ENCODE results near the gene BUD31. TPM values are rescaled to one million over a fixed set of nuclear protein-coding genes. Genes with fewer than 3 reads are reported as not detected.
A peak's percentile ranks its signal among the peaks of the same experiment; 100 is the strongest.

The BUD31 gene
- total and polyA plus RNA-seq, 10 of the 15 experiments (the other 5 are each of a cell fraction or from before 2014, with no cell fraction given) = 74.2 to 317 (median 130) TPM

DNA sequence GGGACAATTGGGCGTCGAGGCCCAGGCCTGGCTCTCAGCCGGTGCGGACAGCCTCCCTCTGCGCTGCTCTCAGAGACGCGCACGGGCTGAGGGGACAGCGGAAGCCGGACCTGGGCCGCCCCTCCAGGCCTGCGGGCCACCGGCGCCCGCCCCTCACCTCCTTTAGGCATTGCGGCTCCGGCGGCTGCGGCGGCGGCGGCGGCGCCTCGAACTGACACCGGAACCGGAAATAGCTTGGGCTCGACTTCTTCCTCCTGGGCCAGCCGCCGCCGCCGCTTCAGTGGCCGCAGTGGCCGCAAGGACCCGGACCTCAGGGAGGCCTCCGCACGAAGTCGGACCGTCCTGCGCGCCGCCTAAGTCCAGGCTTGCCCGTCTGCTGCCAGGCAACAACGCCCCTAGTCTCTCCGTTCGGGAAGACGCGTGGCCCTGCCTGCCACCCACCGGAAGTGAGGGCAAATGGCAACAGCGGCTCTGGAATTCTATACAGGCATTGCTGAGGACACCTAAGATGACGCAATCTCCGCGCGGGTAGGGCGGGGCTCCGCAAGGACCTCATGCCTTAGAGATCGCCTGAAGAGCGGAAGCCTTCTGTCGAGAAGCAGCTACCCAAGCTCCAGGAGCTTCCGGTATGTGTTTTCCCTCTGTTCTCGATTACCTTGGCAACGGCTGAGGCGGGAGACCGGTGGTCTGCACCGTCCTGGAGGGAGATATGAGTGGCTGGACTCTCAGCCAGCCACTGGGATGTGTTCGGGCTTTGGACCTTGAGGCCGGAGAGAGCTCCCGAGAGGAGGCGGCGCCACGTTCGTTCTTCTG lies at the start of gene BUD31, which contains the start of gene PDAP1 (continued):
- 0 out of 2 replicates have a peak, but pooled peaks have one; percentile 21 for TF ChIP-seq EED (IDR thresholded peaks at IDR 0.05; ENCODE audit: low read depth)
- TF ChIP-seq HDAC2 (IDR thresholded peaks at IDR 0.05) = 0 out of 2 replicates have a peak, but pooled peaks have one; percentile 36
- TF ChIP-seq, protein P1, sequence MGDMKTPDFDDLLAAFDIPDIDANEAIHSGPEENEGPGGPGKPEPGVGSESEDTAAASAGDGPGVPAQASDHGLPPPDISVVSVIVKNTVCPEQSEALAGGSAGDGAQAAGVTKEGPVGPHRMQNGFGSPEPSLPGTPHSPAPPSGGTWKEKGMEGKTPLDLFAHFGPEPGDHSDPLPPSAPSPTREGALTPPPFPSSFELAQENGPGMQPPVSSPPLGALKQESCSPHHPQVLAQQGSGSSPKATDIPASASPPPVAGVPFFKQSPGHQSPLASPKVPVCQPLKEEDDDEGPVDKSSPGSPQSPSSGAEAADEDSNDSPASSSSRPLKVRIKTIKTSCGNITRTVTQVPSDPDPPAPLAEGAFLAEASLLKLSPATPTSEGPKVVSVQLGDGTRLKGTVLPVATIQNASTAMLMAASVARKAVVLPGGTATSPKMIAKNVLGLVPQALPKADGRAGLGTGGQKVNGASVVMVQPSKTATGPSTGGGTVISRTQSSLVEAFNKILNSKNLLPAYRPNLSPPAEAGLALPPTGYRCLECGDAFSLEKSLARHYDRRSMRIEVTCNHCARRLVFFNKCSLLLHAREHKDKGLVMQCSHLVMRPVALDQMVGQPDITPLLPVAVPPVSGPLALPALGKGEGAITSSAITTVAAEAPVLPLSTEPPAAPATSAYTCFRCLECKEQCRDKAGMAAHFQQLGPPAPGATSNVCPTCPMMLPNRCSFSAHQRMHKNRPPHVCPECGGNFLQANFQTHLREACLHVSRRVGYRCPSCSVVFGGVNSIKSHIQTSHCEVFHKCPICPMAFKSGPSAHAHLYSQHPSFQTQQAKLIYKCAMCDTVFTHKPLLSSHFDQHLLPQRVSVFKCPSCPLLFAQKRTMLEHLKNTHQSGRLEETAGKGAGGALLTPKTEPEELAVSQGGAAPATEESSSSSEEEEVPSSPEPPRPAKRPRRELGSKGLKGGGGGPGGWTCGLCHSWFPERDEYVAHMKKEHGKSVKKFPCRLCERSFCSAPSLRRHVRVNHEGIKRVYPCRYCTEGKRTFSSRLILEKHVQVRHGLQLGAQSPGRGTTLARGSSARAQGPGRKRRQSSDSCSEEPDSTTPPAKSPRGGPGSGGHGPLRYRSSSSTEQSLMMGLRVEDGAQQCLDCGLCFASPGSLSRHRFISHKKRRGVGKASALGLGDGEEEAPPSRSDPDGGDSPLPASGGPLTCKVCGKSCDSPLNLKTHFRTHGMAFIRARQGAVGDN (IDR thresholded peaks at IDR 0.05) = peak; percentile 20; the same call in 1 of the 2 replicates
- peak; percentile 93 for TF ChIP-seq GABPA (IDR thresholded peaks at IDR 0.05; ENCODE audit: low read depth)
- no peak; the same call in 1 of the 2 replicates for TF ChIP-seq SIN3A (IDR thresholded peaks at IDR 0.05; ENCODE audit: low read depth, low read length)
- TF ChIP-seq MYB (IDR thresholded peaks at IDR 0.05; ENCODE audit: borderline replicate concordance, low read depth, low read length) = peak; percentile 97
- TF ChIP-seq EZH2 (IDR thresholded peaks at IDR 0.05; ENCODE audit: borderline replicate concordance, control insufficient read depth, low read depth, low read length) = no peak
- TF ChIP-seq RCOR1 (conservative IDR thresholded peaks at IDR 0.05; ENCODE audit: low read depth, low read length) = no peak
- TF ChIP-seq JUND (IDR thresholded peaks at IDR 0.05; ENCODE audit: low read depth, low read length) = peak; percentile 90
- TF ChIP-seq SUPT20H (IDR thresholded peaks at IDR 0.05; ENCODE audit: borderline replicate concordance, control insufficient read depth, low read depth, low read length) = no peak
- no peak for TF ChIP-seq SUZ12 (IDR thresholded peaks at IDR 0.05; ENCODE audit: unreplicated experiment)
- TF ChIP-seq SREBF2 (IDR thresholded peaks at IDR 0.05; ENCODE audit: low read length) = peak; percentile 60; the same call in 1 of the 2 replicates
- 0 out of 2 replicates have a peak, but pooled peaks have one; percentile 20 for TF ChIP-seq ESRRA (IDR thresholded peaks at IDR 0.05; ENCODE audit: low read length)
- peak; percentile 90 for TF ChIP-seq TAF1 (IDR thresholded peaks at IDR 0.05; ENCODE audit: borderline replicate concordance, low read depth, low read length)
- no peak for TF ChIP-seq NRF1 (conservative IDR thresholded peaks at IDR 0.05; ENCODE audit: low read depth, low read length)
- peak; percentile 40 to 61; a peak in 3 of 4 replicates for TF ChIP-seq BHLHE40 (IDR thresholded peaks at IDR 0.05; ENCODE audit: borderline replicate concordance in 1 of 2, low read depth in 2 of 2, low read length in 1 of 2)
- peak; percentile 87 for TF ChIP-seq RELA (IDR thresholded peaks at IDR 0.05; ENCODE audit: borderline replicate concordance, partially characterized antibody)
- TF ChIP-seq, protein P2, sequence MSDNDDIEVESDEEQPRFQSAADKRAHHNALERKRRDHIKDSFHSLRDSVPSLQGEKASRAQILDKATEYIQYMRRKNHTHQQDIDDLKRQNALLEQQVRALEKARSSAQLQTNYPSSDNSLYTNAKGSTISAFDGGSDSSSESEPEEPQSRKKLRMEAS (IDR thresholded peaks at IDR 0.05; ENCODE audit: low read depth, low read length) = peak; percentile 79
- no peak for TF ChIP-seq SREBF1 (IDR thresholded peaks at IDR 0.05; ENCODE audit: low read length)
- TF ChIP-seq TARDBP (IDR thresholded peaks at IDR 0.05; ENCODE audit: borderline replicate concordance) = no peak
- peak; percentile 74 for TF ChIP-seq HCFC1 (IDR thresholded peaks at IDR 0.05; ENCODE audit: low read length)
- TF ChIP-seq, protein P3, sequence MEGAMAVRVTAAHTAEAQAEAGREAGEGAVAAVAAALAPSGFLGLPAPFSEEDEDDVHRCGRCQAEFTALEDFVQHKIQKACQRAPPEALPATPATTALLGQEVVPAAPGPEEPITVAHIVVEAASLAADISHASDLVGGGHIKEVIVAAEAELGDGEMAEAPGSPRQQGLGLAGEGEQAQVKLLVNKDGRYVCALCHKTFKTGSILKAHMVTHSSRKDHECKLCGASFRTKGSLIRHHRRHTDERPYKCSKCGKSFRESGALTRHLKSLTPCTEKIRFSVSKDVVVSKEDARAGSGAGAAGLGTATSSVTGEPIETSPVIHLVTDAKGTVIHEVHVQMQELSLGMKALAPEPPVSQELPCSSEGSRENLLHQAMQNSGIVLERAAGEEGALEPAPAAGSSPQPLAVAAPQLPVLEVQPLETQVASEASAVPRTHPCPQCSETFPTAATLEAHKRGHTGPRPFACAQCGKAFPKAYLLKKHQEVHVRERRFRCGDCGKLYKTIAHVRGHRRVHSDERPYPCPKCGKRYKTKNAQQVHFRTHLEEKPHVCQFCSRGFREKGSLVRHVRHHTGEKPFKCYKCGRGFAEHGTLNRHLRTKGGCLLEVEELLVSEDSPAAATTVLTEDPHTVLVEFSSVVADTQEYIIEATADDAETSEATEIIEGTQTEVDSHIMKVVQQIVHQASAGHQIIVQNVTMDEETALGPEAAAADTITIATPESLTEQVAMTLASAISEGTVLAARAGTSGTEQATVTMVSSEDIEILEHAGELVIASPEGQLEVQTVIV (IDR thresholded peaks at IDR 0.05; ENCODE audit: borderline replicate concordance, partially characterized antibody) = no peak
- TF ChIP-seq FOS (IDR thresholded peaks at IDR 0.05; ENCODE audit: borderline replicate concordance, extremely low read depth, insufficient read length) = no peak
- TF ChIP-seq MXI1 (IDR thresholded peaks at IDR 0.05; ENCODE audit: low read depth, low read length) = 0 out of 2 replicates have a peak, but pooled peaks have one; percentile 26
